Astrocyte (in vitro differentiated cells and primary cell): ENCODE data around the gene APBA2. TPM values are rescaled to one million over a fixed set of nuclear protein-coding genes. Genes with fewer than 3 reads are reported as not detected.

Experiments used
- DNase-seq: peaks from one replicate; pipeline ENCODE4 v3.0.0-alpha.2; 2010; ENCODE audit warnings: low read depth
- FAIRE-seq: peaks from 2 replicates; lab custom pipeline; 2011; peaks lifted over from hg19 to GRCh38; lab: Jason Lieb, UNC
- H2AFZ ChIP-seq: 2 replicates; pipeline ENCODE4 v1.6.0; 2012; ENCODE audit warnings: low read depth, low read length, inconsistent platforms
- H3K27ac ChIP-seq: 2 replicates; pipeline ENCODE4 v1.5.1; 2011; ENCODE audit warnings: low read depth, low read length, inconsistent platforms
- H3K27me3 ChIP-seq: 2 replicates; pipeline ENCODE4 v1.6.0; 2011; ENCODE audit warnings: low read length, inconsistent platforms; ENCODE audit not compliant: insufficient read depth
- H3K36me3 ChIP-seq: 2 replicates; pipeline ENCODE4 v1.5.1; 2011; ENCODE audit warnings: low read length, inconsistent platforms; ENCODE audit not compliant: insufficient read depth
- H3K4me1 ChIP-seq: 2 replicates; pipeline ENCODE4 v1.5.1; 2011; ENCODE audit warnings: low read length, inconsistent platforms; ENCODE audit not compliant: insufficient read depth
- H3K4me2 ChIP-seq: 2 replicates; pipeline ENCODE4 v1.6.0; 2012; ENCODE audit warnings: low read length, inconsistent platforms
- H3K4me3 ChIP-seq: 2 replicates; pipeline ENCODE4 v1.5.1; 2011; ENCODE audit warnings: low read depth, mild to moderate bottlenecking, low read length, inconsistent platforms; ENCODE audit not compliant: insufficient read depth
- H3K79me2 ChIP-seq: 2 replicates; pipeline ENCODE4 v1.6.0; 2012; ENCODE audit warnings: mild to moderate bottlenecking, low read length, inconsistent platforms; ENCODE audit not compliant: insufficient read depth
- H3K9ac ChIP-seq: 2 replicates; pipeline ENCODE4 v1.6.0; 2012; ENCODE audit warnings: mild to moderate bottlenecking, low read length, inconsistent platforms
- H3K9me3 ChIP-seq: 2 replicates; pipeline ENCODE4 v1.5.1; 2012; ENCODE audit warnings: low read depth, mild to moderate bottlenecking, low read length, inconsistent platforms; ENCODE audit not compliant: insufficient read depth
- H4K20me1 ChIP-seq: 2 replicates; pipeline ENCODE4 v1.6.0; 2012; ENCODE audit warnings: low read length, inconsistent platforms; ENCODE audit not compliant: insufficient read depth
- H3K27ac Mint-ChIP-seq: one replicate; pipeline ENCODE4 v1.8.0; 2021; ENCODE audit warnings: mild to moderate bottlenecking, mixed read lengths; ENCODE audit not compliant: unreplicated experiment
- H3K27me3 Mint-ChIP-seq: one replicate; pipeline ENCODE4 v1.8.0; 2021; ENCODE audit warnings: low read depth, mixed read lengths; ENCODE audit not compliant: unreplicated experiment
- H3K36me3 Mint-ChIP-seq: one replicate; pipeline ENCODE4 v1.8.0; 2021; ENCODE audit warnings: low read depth, mixed read lengths; ENCODE audit not compliant: unreplicated experiment
- H3K4me1 Mint-ChIP-seq: one replicate; pipeline ENCODE4 v1.8.0; 2021; ENCODE audit warnings: low read depth, mixed read lengths; ENCODE audit not compliant: unreplicated experiment
- H3K4me3 Mint-ChIP-seq: one replicate; pipeline ENCODE4 v1.8.0; 2021; ENCODE audit warnings: mild to moderate bottlenecking, moderate library complexity, mixed read lengths; ENCODE audit not compliant: unreplicated experiment
- H3K9me3 Mint-ChIP-seq: one replicate; pipeline ENCODE4 v1.8.0; 2021; ENCODE audit warnings: mild to moderate bottlenecking, mixed read lengths; ENCODE audit not compliant: unreplicated experiment
- CTCF ChIP-seq: IDR thresholded peaks from 2 replicates; pipeline ENCODE4 v1.5.1; 2011; ENCODE audit warnings: low read depth, mild to moderate bottlenecking, inconsistent platforms, low read length, moderate library complexity; ENCODE audit not compliant: insufficient read depth
- EZH2 ChIP-seq: IDR thresholded peaks from 2 replicates; pipeline ENCODE4 v1.6.1; 2012; ENCODE audit warnings: mild to moderate bottlenecking, low read length, inconsistent platforms; ENCODE audit not compliant: insufficient read depth
- total RNA-seq: library from RNA; stranded (reverse); gene quantifications from 2 replicates; pipeline ENCODE4 v1.2.1, GENCODE V29; 2021

Gene APBA2
- total RNA-seq, 1 donor from 2014 or later = 15.2 TPM

- no peak for DNase-seq
- H3K9me3 Mint-ChIP-seq = no peaks in the 10 kb centered on the region
- H3K27me3 Mint-ChIP-seq = no peaks in the 10 kb centered on the region
- no peak overlapping the region for H3K9ac ChIP-seq
- H3K27ac Mint-ChIP-seq = no peak overlapping the region
- H3K9me3 ChIP-seq = no peaks in the 10 kb centered on the region
- H3K4me1 Mint-ChIP-seq = peaks cover 4% of the 10 kb centered on the region
- FAIRE-seq = no peak
- H3K27ac ChIP-seq = no peak overlapping the region
- no peaks in the 10 kb centered on the region for H3K79me2 ChIP-seq
- TF ChIP-seq CTCF (no peak), EZH2 (no peak)
- no peak overlapping the region for H3K4me2 ChIP-seq
- no peak overlapping the region for H3K4me3 ChIP-seq
- no peaks in the 10 kb centered on the region for H3K4me1 ChIP-seq
- peaks cover 6% of the 10 kb centered on the region for H3K36me3 Mint-ChIP-seq
- no peaks in the 10 kb centered on the region for H3K36me3 ChIP-seq
- no peaks in the 10 kb centered on the region for H3K27me3 ChIP-seq
- no peak overlapping the region for H2AFZ ChIP-seq
- H3K4me3 Mint-ChIP-seq = no peak overlapping the region
- H4K20me1 ChIP-seq = peaks cover 9% of the 10 kb centered on the region
Measured at GRCh38 chr15:29029651-29030195, 143.9 kb downstream of the APBA2 start.

GRCh38 chr15:29031502-29032228 lies 145.9 kb downstream of the APBA2 start:
- Histone ChIP-seq H3K9me3 (no peaks in the 10 kb centered on the region), H3K9ac (no peak overlapping the region), H3K4me2 (no peak overlapping the region), H3K36me3 (no peaks in the 10 kb centered on the region), H4K20me1 (peaks cover 9% of the 10 kb centered on the region), H3K27ac (no peak overlapping the region), H3K4me3 (no peak overlapping the region), H2AFZ (no peak overlapping the region), H3K4me1 (no peaks in the 10 kb centered on the region), H3K79me2 (no peaks in the 10 kb centered on the region), H3K27me3 (no peaks in the 10 kb centered on the region)
- H3K27me3 Mint-ChIP-seq = no peaks in the 10 kb centered on the region
- peaks cover 6% of the 10 kb centered on the region for H3K36me3 Mint-ChIP-seq
- peaks cover 4% of the 10 kb centered on the region for H3K4me1 Mint-ChIP-seq
- no peak for DNase-seq
- H3K27ac Mint-ChIP-seq = no peak overlapping the region
- TF ChIP-seq EZH2 (no peak), CTCF (no peak)
- FAIRE-seq = no peak
- no peaks in the 10 kb centered on the region for H3K9me3 Mint-ChIP-seq
- H3K4me3 Mint-ChIP-seq = no peak overlapping the region

GRCh38 chr15:29032229-29032625 lies 146.5 kb downstream of the APBA2 start:
- Histone ChIP-seq H3K4me3 (no peak overlapping the region), H3K27me3 (no peaks in the 10 kb centered on the region), H3K9me3 (no peaks in the 10 kb centered on the region), H3K4me2 (no peak overlapping the region), H2AFZ (no peak overlapping the region), H3K9ac (no peak overlapping the region), H3K27ac (no peak overlapping the region), H4K20me1 (peaks cover 9% of the 10 kb centered on the region), H3K36me3 (no peaks in the 10 kb centered on the region), H3K79me2 (no peaks in the 10 kb centered on the region), H3K4me1 (no peaks in the 10 kb centered on the region)
- Mint-ChIP-seq H3K27me3 (no peaks in the 10 kb centered on the region), H3K36me3 (peaks cover 6% of the 10 kb centered on the region), H3K27ac (no peak overlapping the region), H3K9me3 (peaks cover 2% of the 10 kb centered on the region), H3K4me3 (no peak overlapping the region), H3K4me1 (peaks cover 4% of the 10 kb centered on the region)
- TF ChIP-seq EZH2 (no peak), CTCF (no peak)
- DNase-seq = no peak
- no peak for FAIRE-seq
